ENCODE measurements around the gene TRABD2A.

GRCh38 chr2:84786601-84787000, 94.3 kb downstream of the TRABD2A start:
- TF ChIP-seq POLR2A (IDR thresholded peaks at IDR 0.05; ENCODE audit: low read depth, low read length): no peak
- TF ChIP-seq POLR2AphosphoS5 (IDR thresholded peaks at IDR 0.05; ENCODE audit: low read depth, low read length): no peak
- no peak for TF ChIP-seq TAF1 (IDR thresholded peaks at IDR 0.05; ENCODE audit: low read depth, low read length)

Data from GM12891 (cell line).